ENCODE results near the gene CYP4F2.

GRCh38 chr19:15893477-15893876 lies 4.4 kb downstream of the CYP4F2 start:
- TF ChIP-seq ZNF274 (IDR thresholded peaks at IDR 0.05; ENCODE audit: low read depth, low read length) (no peak), YY1 (IDR thresholded peaks at IDR 0.05; ENCODE audit: insufficient read depth, insufficient read length) (no peak), SUZ12 (IDR thresholded peaks at IDR 0.05; ENCODE audit: extremely low read depth, insufficient read depth, insufficient read length) (no peak)

Measured in NT2/D1 (cell line).